A549 treated with RU486 at 1 μM for 4 hours (cell line): ENCODE results near the gene UBE4A. TPM values are rescaled to one million over a fixed set of nuclear protein-coding genes. Genes with fewer than 3 reads are reported as not detected.

Experiments
- total RNA-seq: library from RNA; stranded (reverse); fragments of 200-300 nt; extraction: Qiagen RNA extraction; gene quantifications from 5 replicates; pipeline ENCODE4 v1.2.3, GENCODE V29; 2022; ENCODE audit warnings: low read depth

The UBE4A gene, protein sequence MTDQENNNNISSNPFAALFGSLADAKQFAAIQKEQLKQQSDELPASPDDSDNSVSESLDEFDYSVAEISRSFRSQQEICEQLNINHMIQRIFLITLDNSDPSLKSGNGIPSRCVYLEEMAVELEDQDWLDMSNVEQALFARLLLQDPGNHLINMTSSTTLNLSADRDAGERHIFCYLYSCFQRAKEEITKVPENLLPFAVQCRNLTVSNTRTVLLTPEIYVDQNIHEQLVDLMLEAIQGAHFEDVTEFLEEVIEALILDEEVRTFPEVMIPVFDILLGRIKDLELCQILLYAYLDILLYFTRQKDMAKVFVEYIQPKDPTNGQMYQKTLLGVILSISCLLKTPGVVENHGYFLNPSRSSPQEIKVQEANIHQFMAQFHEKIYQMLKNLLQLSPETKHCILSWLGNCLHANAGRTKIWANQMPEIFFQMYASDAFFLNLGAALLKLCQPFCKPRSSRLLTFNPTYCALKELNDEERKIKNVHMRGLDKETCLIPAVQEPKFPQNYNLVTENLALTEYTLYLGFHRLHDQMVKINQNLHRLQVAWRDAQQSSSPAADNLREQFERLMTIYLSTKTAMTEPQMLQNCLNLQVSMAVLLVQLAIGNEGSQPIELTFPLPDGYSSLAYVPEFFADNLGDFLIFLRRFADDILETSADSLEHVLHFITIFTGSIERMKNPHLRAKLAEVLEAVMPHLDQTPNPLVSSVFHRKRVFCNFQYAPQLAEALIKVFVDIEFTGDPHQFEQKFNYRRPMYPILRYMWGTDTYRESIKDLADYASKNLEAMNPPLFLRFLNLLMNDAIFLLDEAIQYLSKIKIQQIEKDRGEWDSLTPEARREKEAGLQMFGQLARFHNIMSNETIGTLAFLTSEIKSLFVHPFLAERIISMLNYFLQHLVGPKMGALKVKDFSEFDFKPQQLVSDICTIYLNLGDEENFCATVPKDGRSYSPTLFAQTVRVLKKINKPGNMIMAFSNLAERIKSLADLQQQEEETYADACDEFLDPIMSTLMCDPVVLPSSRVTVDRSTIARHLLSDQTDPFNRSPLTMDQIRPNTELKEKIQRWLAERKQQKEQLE
- 6.8 to 10.9 TPM (median 10.4 TPM) in 5 replicates for total RNA-seq

DNA sequence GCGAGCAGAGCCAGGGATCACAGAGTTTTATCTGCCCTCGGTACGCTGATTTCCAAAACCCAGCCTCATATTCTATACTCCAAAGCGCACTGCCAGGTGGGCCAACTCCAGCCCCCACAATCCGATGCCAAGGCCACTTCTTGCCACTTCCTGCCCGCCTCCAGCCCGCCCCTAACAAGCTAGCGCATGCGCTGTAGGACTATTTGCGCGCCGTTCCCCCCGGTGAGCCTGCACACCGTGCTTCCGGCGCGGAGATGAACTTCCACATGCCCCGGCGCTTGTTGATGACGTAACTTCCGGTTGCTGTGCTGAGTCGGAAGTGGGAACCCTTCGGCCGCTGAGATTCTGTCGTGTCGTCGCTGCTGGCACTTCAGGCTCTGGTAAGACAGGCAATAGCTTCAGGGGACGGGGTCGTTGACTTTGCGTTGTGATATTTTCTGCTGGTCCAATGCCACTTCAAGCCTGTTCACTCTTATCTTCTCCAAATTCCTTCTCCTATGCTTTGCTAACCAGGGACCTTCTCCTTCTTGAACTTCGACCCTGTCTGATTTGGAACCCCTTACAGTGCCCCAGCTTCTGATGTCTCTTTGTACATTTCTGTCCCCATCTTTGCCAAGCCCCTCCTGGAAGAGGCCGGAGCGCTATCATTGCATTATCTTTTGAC, at the start of gene UBE4A:
Gene UBE4A, plus strand, starts transcription at position 306 of the 664 bp plus-strand sequence. CDS start 5,481 bp downstream, outside the sequence.

DNA sequence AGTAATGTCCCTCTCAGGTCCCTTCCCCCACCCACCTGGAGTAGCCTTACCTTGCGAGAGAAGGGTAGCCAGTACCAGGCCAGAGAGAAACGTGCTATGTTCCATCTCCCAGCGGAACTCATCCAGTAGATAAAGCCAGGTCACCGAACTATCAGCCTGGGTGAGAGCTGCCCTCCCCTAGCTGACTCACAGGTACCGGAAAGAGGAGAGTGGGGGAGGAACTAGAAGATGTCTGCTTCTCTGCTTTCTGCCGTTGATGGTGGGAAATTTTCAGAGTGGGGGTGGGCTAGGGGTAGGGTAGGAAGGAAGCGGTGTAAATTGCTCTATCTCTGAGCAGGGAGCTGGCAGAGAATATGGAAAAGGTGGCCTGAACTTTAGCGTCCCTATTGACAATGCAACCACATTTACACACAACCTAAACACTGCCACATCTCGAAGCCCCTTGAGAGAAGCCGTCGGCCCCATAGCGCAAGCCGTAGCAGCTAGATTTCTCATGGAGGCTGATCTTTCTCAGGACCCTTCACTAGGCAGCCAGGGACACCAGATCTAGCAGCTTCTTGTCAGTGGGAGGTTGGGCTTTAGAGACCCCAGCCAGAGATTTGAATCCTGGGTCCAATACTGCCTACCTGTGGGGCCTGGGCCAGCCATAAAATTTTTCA, 16.8 kb upstream of the UBE4A start, which contains the start of gene CD3D:
Gene CD3D, minus strand, starts transcription at position 203 of the 659 bp plus-strand sequence. Its CDS starts 98 bp downstream, at position 105.

DNA sequence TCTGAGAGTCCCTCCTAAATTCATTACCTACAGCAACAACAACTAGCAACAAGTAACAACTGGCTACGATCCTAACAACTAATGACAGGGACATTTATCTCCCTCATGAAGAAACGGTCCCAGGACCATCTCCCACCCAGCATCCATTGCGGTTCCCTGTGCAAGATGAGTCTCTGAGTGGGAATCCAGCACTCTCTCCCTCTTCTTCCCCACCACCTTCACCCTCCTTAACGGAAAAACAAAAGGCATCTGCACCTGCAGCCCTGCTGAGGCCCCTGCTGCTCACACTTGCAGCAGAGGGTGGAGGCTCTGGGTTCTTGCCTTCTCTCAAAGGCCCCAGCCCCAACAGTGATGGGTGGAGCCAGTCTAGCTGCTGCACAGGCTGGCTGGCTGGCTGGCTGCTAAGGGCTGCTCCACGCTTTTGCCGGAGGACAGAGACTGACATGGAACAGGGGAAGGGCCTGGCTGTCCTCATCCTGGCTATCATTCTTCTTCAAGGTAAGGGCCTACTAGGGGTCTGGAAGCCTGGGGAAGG, 15.4 kb upstream of the UBE4A start, which contains the start of gene CD3G:
Gene CD3G, plus strand, starts transcription at position 364 of the 535 bp plus-strand sequence. Its CDS starts 80 bp downstream, at position 444.

DNA sequence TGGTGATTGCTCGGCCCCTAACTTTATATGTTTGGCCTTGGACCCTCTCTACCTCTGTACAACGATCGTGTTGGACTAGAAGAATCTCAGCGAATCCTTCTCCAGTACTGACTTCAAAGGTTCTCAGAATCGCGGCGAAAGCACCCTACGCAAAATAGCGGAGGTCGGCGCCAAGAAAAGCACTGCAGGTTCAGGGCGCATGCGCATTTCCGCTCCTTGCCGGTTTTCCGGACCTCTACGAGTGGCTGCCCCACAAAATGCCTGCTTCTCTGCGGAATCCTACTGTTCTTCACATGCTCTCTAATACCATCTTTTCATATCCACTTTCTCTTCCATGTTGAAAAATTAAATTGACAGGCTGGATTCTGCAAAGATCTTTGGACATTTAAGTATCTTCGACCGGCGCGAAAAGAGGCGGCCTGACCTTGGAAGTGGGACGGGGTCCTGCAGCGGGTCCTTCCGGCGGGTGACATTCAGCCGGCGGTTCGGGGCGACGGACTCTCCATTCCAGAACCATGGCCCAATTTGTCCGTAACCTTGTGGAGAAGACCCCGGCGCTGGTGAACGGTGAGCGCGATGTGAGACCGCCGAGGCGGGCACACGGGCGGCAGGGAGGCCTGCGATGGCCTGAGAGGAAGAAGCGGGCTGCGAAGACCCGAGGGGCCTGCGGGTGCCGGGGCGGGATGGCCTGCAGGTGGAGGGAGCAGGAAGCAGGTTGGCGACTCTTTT, 41.9 kb downstream of the UBE4A start, which contains the start of gene ATP5MG:
Gene ATP5MG, plus strand, starts transcription at position 456 of the 729 bp plus-strand sequence. Its CDS starts 60 bp downstream, at position 516.

DNA sequence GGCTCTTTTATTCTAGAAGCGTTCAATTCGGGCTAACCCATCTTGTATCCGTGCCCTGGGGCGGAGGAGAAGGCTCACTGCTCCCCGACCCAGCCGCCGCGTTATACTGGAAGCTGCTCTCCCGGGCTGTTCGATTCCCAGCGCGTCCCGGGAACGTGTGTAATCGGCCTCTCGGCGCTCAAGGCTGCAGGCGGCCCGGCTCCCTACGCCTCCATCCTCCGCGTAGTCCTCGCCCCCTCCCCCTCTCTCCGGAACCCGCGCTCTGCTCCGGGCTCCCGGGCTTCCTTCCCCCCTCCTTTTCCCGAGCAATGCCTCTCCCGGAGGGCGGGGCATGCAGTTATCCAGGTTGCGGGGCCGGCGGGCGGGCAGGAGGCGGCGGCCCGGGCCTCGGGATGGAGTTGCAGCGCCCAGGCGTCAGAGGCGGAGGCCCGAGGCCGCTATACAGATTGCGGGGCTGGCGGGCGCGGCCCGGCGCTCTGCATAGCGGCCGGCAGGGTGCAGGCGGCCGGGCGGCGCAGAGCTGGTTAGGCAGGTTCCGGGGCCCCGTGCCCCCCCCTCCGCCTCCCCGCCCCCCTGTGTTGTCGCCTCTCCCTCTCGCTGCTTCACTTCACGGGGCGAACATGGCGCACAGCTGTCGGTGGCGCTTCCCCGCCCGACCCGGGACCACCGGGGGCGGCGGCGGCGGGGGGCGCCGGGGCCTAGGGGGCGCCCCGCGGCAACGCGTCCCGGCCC, 76.7 kb downstream of the UBE4A start, which contains the start of gene KMT2A:
Gene KMT2A, plus strand, starts transcription at position 600 of the 732 bp plus-strand sequence. Its CDS starts 21 bp downstream, at position 621.

Other genes with a start within 250 kb of the UBE4A start
- gene SCN4B, start 206.8 kb upstream of the UBE4A start, total RNA-seq = 0.07 to 0.16 TPM (median 0.07 TPM) in 3 of 5 replicates, not detected in the others
- not detected in 5 replicates for gene SCN2B, start 183.0 kb upstream of the UBE4A start, total RNA-seq
- gene JAML, start 134.6 kb upstream of the UBE4A start, total RNA-seq = not detected in 5 replicates
- gene MPZL3, start 107.2 kb upstream of the UBE4A start, total RNA-seq = 0.22 to 0.38 TPM (median 0.33 TPM) in 5 replicates
- gene MPZL2, start 95.3 kb upstream of the UBE4A start, total RNA-seq = 0.06 to 0.19 TPM in 2 of 5 replicates, not detected in the others
- gene CD3E, start 54.9 kb upstream of the UBE4A start, total RNA-seq = not detected in 5 replicates
- gene CD3D, start 16.9 kb upstream of the UBE4A start, total RNA-seq = 0.64 TPM in 1 of 5 replicates, not detected in the others
- not detected in 5 replicates for gene CD3G, start 15.3 kb upstream of the UBE4A start, total RNA-seq
- 164 to 227 TPM (median 194 TPM) in 5 replicates for gene ATP5MG, start 42.0 kb downstream of the UBE4A start, total RNA-seq
- gene KMT2A, start 76.9 kb downstream of the UBE4A start, total RNA-seq = 10.9 to 13.7 TPM (median 13.0 TPM) in 5 replicates
- not detected in 5 replicates for gene TTC36, start 167.9 kb downstream of the UBE4A start, total RNA-seq
- gene TMEM25, start 171.6 kb downstream of the UBE4A start, total RNA-seq = 0.31 to 0.83 TPM (median 0.67 TPM) in 5 replicates
- gene IFT46, start 206.3 kb downstream of the UBE4A start, total RNA-seq = 15.5 to 17.8 TPM (median 16.4 TPM) in 5 replicates
- 82.9 to 104 TPM (median 90.8 TPM) in 5 replicates for gene ARCN1, start 212.8 kb downstream of the UBE4A start, total RNA-seq
- 9.3 to 10.8 TPM (median 10.0 TPM) in 5 replicates for gene PHLDB1, start 248.0 kb downstream of the UBE4A start, total RNA-seq